ENCODE results near the gene PTDSS2.

PTDSS2 gene

GRCh38 chr11:471468-472145, 21.5 kb downstream of the PTDSS2 start:
- DNase-seq, result no peak

GRCh38 chr11:472272-472671, 22.2 kb downstream of the PTDSS2 start:
- DNase-seq, result no peak

GRCh38 chr11:472816-473215, 22.7 kb downstream of the PTDSS2 start:
- no peak for DNase-seq

GRCh38 chr11:473415-473814, 23.3 kb downstream of the PTDSS2 start:
- DNase-seq, result no peak

GRCh38 chr11:473962-474785, 24.1 kb downstream of the PTDSS2 start:
- no peak for DNase-seq

GRCh38 chr11:474914-475506, 24.9 kb downstream of the PTDSS2 start:
- no peak for DNase-seq

GRCh38 chr11:475941-476340, 25.9 kb downstream of the PTDSS2 start:
- DNase-seq, result no peak

GRCh38 chr11:476416-476815, 26.3 kb downstream of the PTDSS2 start:
- no peak for DNase-seq

- no peak for DNase-seq
Observed at GRCh38 chr11:477052-477715, 27.1 kb downstream of the PTDSS2 start.

- no peak for DNase-seq
Observed at GRCh38 chr11:479311-479710, 29.2 kb downstream of the PTDSS2 start.

- DNase-seq, result no peak
Observed at GRCh38 chr11:484616-485015, 34.5 kb downstream of the PTDSS2 start.

GRCh38 chr11:486189-486588, 36.1 kb downstream of the PTDSS2 start:
- DNase-seq, result no peak

- no peak for DNase-seq
Observed at GRCh38 chr11:487571-488021, 37.5 kb downstream of the PTDSS2 start.

GRCh38 chr11:488062-488461, 38.0 kb downstream of the PTDSS2 start:
- no peak for DNase-seq

- no peak for DNase-seq
Observed at GRCh38 chr11:488579-488978, 38.5 kb downstream of the PTDSS2 start.

GRCh38 chr11:488992-489391, 38.9 kb downstream of the PTDSS2 start:
- DNase-seq, result no peak

GRCh38 chr11:489610-490185, 39.6 kb downstream of the PTDSS2 start:
- no peak for DNase-seq

GRCh38 chr11:490186-490929, 40.3 kb downstream of the PTDSS2 start:
- no peak for DNase-seq

- no peak for DNase-seq
Observed at GRCh38 chr11:490930-491260, 40.8 kb downstream of the PTDSS2 start.

GRCh38 chr11:491358-491757, 41.3 kb downstream of the PTDSS2 start:
- DNase-seq, result no peak

- no peak for DNase-seq
Observed at GRCh38 chr11:492427-493226, 42.5 kb downstream of the PTDSS2 start.

Measured in stimulated activated CD4-positive, alpha-beta T cell treated with anti-CD3 and anti-CD28 coated beads, Interleukin-4, amount 100 ng/mL, for 4 hours (primary cell).